HG02870 (cell line): ENCODE results near the gene KLHL20.

Experiments used
- ATAC-seq: cut with Tn5 transposase; IDR thresholded peaks from one replicate; pipeline ENCODE4 v1.9.1; 2021; ENCODE audit warnings: mild to moderate bottlenecking, moderate library complexity; ENCODE audit not compliant: unreplicated experiment

The KLHL20 gene

GRCh38 chr1:173824315-173825081 is 109.7 kb downstream of the KLHL20 start, which contains the start of the genes CENPL and DARS2:
Gene CENPL, minus strand, starts transcription at chr1:173824883. Its CDS starts 13,584 bp downstream, at chr1:173811299.
Gene DARS2, plus strand, starts transcription at chr1:173824673. Its CDS starts 557 bp downstream, at chr1:173825230.
- peak; percentile 79 for ATAC-seq

GRCh38 chr1:173827611-173828010 is 112.8 kb downstream of the KLHL20 start:
- ATAC-seq: no peak

- ATAC-seq: no peak
These were observed 118.0 kb downstream of the KLHL20 start for GRCh38 chr1:173832748-173833147.
